ENCODE measurements around the gene PLA2G2F.

The PLA2G2F gene

GRCh38 chr1:20138961-20139550 lies at the start of gene PLA2G2F:
Gene PLA2G2F, plus strand, starts transcription at chr1:20139323. Its CDS starts 105 bp downstream, at chr1:20139428.
- DNase-seq, result no peak

GRCh38 chr1:20089328-20090077 lies 49.6 kb upstream of the PLA2G2F start:
- no peak for DNase-seq

- no peak for DNase-seq
These were observed 49.0 kb upstream of the PLA2G2F start for GRCh38 chr1:20090119-20090518.

- no peak for DNase-seq
These were observed 48.5 kb upstream of the PLA2G2F start for GRCh38 chr1:20090641-20091040.

- no peak for DNase-seq
These were observed 45.8 kb upstream of the PLA2G2F start for GRCh38 chr1:20093303-20093702.

- DNase-seq, result no peak
These were observed 45.2 kb upstream of the PLA2G2F start for GRCh38 chr1:20093940-20094391.

GRCh38 chr1:20095564-20096434 lies 43.3 kb upstream of the PLA2G2F start:
- DNase-seq, result no peak

GRCh38 chr1:20096840-20097447 lies 42.2 kb upstream of the PLA2G2F start:
- no peak for DNase-seq

GRCh38 chr1:20099533-20099932 lies 39.6 kb upstream of the PLA2G2F start:
- DNase-seq, result no peak

- peak; percentile 48 for DNase-seq
These were observed 38.3 kb upstream of the PLA2G2F start for GRCh38 chr1:20100632-20101355.

GRCh38 chr1:20102875-20103274 lies 36.2 kb upstream of the PLA2G2F start:
- no peak for DNase-seq

GRCh38 chr1:20105856-20106255 lies 33.3 kb upstream of the PLA2G2F start:
- no peak for DNase-seq

- no peak for DNase-seq
These were observed 31.8 kb upstream of the PLA2G2F start for GRCh38 chr1:20107351-20107750.

GRCh38 chr1:20107796-20108195 lies 31.3 kb upstream of the PLA2G2F start:
- DNase-seq, result no peak

GRCh38 chr1:20108366-20109123 lies 30.6 kb upstream of the PLA2G2F start:
- no peak for DNase-seq

- DNase-seq, result no peak
These were observed 29.8 kb upstream of the PLA2G2F start for GRCh38 chr1:20109223-20109856.

- DNase-seq, result no peak
These were observed 28.4 kb upstream of the PLA2G2F start for GRCh38 chr1:20110679-20111078.

GRCh38 chr1:20111452-20111851 lies 27.7 kb upstream of the PLA2G2F start:
- DNase-seq, result no peak

- DNase-seq, result no peak
These were observed 26.7 kb upstream of the PLA2G2F start for GRCh38 chr1:20112279-20113000.

GRCh38 chr1:20114021-20114648 lies 25.0 kb upstream of the PLA2G2F start:
- DNase-seq, result no peak

Measured in hematopoietic multipotent progenitor cell treated with erythropoietin and hydrocortisone succinate and interleukin-3 and kit ligand, for 8 days (in vitro differentiated cells).